Urinary bladder (tissue), 4 donors: ENCODE measurements around the gene IFI44. TPM values are rescaled to one million over a fixed set of nuclear protein-coding genes. Genes with fewer than 3 reads are reported as not detected.

Experiments used
- DNase-seq: peaks from one replicate; pipeline ENCODE4 v3.0.0-alpha.2; 2015; ENCODE audit errors: extremely low spot score
- H3K27ac ChIP-seq: one replicate; pipeline ENCODE4 v1.5.1; 2013; ENCODE audit warnings: low read depth, mild to moderate bottlenecking, moderate library complexity
- H3K36me3 ChIP-seq: one replicate; pipeline ENCODE4 v1.6.1; 2013; ENCODE audit warnings: mild to moderate bottlenecking, moderate library complexity; ENCODE audit not compliant: insufficient read depth
- H3K4me1 ChIP-seq: one replicate; pipeline ENCODE4 v1.6.1; 2013; ENCODE audit warnings: mild to moderate bottlenecking, moderate library complexity; ENCODE audit not compliant: insufficient read depth
- H3K4me3 ChIP-seq: one replicate; pipeline ENCODE4 v1.5.1; 2013; ENCODE audit warnings: low read depth, low read length
- WGBS: extraction: QIAGEN DNeasy Blood & Tissue Kit; methylation state at CpG from one replicate; pipeline ENCODE4 v1.1.7; 2013; 5-methylcytosine and 5-hydroxymethylcytosine counted together
- polyA plus RNA-seq: library from polyadenylated mRNA; stranded (reverse); fragments of 200-250 nt; gene quantifications from one replicate; pipeline ENCODE4 v1.2.3, GENCODE V29; 2013
- total RNA-seq: library from RNA; depleted of rRNA; stranded (reverse); fragments of >200 nt; gene quantifications from one replicate; pipeline ENCODE4 v1.2.3, GENCODE V29; 2014
- donor health status: healthy with polysubstance abuse.
- donor health status: healthy.

IFI44 gene
- total and polyA plus RNA-seq, 2 donors: 20.4 to 49.8 TPM

DNA sequence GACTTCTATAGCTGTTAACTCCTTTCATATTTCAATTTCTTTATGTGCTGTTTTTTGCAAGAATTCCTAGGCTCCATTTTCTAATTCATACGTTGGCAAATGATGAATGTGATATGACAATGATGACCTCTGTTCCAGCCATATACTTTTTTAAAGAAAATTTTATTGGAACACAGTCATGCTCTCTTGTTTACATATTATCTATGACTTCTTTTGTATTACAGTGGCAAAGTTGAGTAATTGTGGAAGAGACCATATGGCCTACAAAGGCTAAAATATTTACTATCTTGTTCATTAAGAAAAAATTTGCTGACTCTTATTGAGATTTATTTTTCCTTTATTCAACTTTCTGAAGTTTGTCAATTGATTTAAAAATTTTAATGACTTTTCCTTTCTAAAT, 22.3 kb upstream of the IFI44 start:
- no peaks in the 10 kb centered on the region for H3K36me3 ChIP-seq
- H3K27ac ChIP-seq: no peak overlapping the region
- no peak for DNase-seq
- WGBS: 80% methylated on average over 1 of the region's 1 CpG
- H3K4me1 ChIP-seq: no peaks in the 10 kb centered on the region
- no peak overlapping the region for H3K4me3 ChIP-seq

DNA sequence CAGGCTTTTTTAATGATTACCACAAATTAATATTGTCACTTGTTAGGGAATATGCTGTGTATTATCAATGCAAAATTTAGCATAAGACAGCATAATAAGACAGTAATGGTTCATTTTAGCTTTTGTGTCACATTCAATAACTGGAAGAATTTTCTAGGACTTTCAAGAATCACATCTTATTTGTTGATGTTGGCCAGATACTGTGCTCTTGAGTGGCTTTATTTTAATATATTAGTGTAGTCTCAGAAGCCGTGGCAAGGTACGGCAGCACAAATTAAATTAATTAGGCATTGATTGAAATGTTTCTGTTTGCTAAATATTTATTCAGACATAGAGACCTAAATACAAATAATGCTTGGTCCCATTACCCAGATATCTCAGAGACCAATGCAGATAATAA, 19.0 kb upstream of the IFI44 start:
- no peak overlapping the region for H3K4me3 ChIP-seq
- DNase-seq: no peak
- no peaks in the 10 kb centered on the region for H3K36me3 ChIP-seq
- H3K27ac ChIP-seq: no peak overlapping the region
- 94% methylated on average over 2 of the region's 2 CpGs for WGBS
- H3K4me1 ChIP-seq: no peaks in the 10 kb centered on the region

DNA sequence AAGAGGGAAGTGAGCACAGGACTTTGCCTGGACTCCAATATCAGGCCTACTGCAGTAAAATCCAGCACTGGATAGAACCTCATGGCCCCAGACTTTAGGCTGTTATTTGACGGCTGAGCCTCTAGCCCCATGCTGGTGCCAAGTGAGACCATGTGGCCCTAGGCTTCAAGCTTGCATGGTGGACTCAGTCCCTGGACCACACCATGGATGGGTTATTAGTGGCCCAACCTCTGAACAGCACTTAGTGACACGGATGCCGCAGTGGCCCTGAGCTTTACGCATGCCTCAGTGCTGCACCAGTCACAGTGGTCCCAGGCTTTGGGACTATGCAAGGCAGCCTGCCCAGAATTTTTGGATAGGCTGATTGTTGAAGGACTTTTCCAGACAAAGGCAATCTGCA, 16.4 kb upstream of the IFI44 start:
- 94% methylated on average over 4 of the region's 4 CpGs for WGBS
- no peaks in the 10 kb centered on the region for H3K36me3 ChIP-seq
- no peaks in the 10 kb centered on the region for H3K4me1 ChIP-seq
- no peak for DNase-seq
- no peak overlapping the region for H3K27ac ChIP-seq
- H3K4me3 ChIP-seq: no peak overlapping the region

DNA sequence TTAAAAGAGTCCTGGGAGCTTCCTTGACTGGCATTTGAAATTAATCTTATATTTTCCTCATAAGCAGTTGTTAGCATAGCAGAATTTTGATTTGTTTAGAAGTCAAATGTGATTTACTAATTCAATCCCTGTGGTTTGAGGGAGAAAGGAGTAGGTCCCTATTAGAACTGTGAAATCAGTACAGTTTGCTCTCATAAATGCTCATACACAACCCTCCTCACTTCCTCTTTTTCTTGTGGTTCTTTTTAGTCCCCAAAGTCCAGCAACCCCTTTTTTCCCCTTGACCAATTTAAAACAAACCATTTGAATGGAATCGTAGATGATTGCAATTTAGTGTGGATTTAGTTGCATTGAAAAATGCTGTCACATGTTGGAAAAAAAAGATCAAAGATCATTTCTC, 9.2 kb upstream of the IFI44 start:
- Histone ChIP-seq H3K27ac (no peak overlapping the region), H3K4me3 (no peak overlapping the region), H3K36me3 (no peaks in the 10 kb centered on the region), H3K4me1 (no peaks in the 10 kb centered on the region)
- 71% methylated on average over 1 of the region's 1 CpG for WGBS
- no peak for DNase-seq

DNA sequence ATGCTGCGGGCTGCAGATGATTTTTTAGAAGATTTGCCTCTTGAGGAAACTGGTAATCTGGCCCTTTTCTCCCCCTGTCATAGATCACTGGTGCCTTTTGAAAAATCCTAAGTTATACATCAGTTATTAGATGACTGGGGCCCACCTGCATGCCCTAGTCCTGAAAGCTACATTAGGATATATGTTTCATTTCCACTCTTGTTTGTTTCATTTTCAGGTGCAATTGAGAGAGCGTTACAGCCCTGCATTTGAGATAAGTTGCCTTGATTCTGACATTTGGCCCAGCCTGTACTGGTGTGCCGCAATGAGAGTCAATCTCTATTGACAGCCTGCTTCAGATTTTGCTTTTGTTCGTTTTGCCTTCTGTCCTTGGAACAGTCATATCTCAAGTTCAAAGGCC, 8.1 kb upstream of the IFI44 start:
- no peak for DNase-seq
- H3K4me3 ChIP-seq: no peak overlapping the region
- no peak overlapping the region for H3K27ac ChIP-seq
- no peaks in the 10 kb centered on the region for H3K36me3 ChIP-seq
- WGBS: 92% methylated on average over 4 of the region's 4 CpGs
- H3K4me1 ChIP-seq: no peaks in the 10 kb centered on the region

DNA sequence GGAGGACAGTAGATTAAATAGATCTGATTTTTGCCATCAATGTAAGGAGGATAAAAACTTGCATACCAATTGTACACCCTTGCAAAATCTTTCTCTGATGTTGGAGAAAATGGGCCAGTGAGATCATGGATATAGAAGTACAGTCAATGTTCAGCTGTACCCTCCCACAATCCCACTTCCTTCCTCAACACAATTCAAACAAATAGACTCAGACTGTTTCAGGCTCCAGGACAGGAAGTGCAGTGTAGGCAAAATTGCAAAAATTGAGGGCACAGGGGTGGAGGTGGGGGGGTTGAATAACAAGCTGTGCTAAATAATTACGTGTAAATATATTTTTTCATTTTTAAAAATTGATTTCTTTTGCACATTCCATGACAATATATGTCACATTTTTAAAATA, 3.9 kb upstream of the IFI44 start:
- WGBS: 69% methylated on average over 1 of the region's 1 CpG
- Histone ChIP-seq H3K27ac (no peak overlapping the region), H3K36me3 (no peaks in the 10 kb centered on the region), H3K4me1 (no peaks in the 10 kb centered on the region), H3K4me3 (no peak overlapping the region)
- DNase-seq: no peak

DNA sequence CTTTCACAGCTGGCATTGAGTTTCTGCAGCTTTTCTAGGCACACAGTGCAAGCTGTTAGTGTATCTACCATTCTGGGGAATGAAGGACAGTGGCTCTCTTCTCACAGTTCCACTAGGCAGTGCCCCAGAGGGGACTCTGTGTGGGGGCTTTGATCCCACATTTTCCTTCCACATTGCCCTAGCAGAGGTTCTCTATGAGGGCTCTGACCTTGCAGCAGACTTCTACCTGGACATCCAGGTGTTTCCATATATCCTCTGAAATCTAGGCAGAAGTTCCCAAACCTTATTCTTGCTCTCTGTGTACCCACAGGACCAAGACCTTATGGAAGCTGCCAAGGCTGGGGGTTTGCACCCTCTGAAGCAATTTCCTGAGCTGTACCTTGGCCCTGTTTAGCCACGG, 2.4 kb upstream of the IFI44 start:
- H3K36me3 ChIP-seq: no peaks in the 10 kb centered on the region
- DNase-seq: no peak
- 100% methylated on average over 1 of the region's 1 CpG for WGBS
- H3K4me1 ChIP-seq: no peaks in the 10 kb centered on the region
- H3K27ac ChIP-seq: no peak overlapping the region
- H3K4me3 ChIP-seq: no peak overlapping the region

DNA sequence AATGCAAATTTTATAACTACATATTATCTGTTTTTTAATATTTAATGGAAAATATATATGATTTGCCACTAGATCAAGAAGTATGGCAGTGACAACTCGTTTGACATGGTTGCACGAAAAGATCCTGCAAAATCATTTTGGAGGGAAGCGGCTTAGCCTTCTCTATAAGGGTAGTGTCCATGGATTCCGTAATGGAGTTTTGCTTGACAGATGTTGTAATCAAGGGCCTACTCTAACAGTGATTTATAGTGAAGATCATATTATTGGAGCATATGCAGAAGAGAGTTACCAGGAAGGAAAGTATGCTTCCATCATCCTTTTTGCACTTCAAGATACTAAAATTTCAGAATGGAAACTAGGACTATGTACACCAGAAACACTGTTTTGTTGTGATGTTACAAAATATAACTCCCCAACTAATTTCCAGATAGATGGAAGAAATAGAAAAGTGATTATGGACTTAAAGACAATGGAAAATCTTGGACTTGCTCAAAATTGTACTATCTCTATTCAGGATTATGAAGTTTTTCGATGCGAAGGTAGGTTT, 556 bp downstream of the IFI44 start:
- 65% methylated on average over 6 of the region's 6 CpGs for WGBS
- DNase-seq: no peak
- no peaks in the 10 kb centered on the region for H3K4me1 ChIP-seq
- H3K4me3 ChIP-seq: peak overlapping the region; percentile 23
- H3K36me3 ChIP-seq: no peaks in the 10 kb centered on the region
- no peak overlapping the region for H3K27ac ChIP-seq

DNA sequence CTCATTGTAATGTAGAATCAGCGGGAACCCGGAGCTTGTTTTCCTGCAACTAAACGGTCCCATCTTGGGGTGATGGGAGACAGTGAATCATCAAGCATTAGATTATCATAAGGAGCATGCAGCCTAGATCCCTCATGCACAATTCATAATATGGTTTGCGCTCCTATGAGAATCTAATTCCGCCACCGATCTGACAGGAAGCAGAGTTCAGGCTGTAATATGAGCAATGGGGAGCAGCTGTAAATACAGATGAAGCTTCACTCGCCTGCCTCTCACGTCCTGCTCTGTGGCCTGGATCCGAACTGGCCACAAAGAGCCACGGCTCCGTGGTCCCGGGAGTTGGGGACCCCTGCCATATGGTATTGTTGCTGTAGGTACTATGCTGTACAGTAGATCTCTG, 1.6 kb downstream of the IFI44 start:
- Histone ChIP-seq H3K4me1 (no peaks in the 10 kb centered on the region), H3K27ac (no peak overlapping the region), H3K36me3 (peaks cover 5% of the 10 kb centered on the region), H3K4me3 (peak overlapping the region; percentile 29)
- 70% methylated on average over 12 of the region's 12 CpGs for WGBS
- no peak for DNase-seq

DNA sequence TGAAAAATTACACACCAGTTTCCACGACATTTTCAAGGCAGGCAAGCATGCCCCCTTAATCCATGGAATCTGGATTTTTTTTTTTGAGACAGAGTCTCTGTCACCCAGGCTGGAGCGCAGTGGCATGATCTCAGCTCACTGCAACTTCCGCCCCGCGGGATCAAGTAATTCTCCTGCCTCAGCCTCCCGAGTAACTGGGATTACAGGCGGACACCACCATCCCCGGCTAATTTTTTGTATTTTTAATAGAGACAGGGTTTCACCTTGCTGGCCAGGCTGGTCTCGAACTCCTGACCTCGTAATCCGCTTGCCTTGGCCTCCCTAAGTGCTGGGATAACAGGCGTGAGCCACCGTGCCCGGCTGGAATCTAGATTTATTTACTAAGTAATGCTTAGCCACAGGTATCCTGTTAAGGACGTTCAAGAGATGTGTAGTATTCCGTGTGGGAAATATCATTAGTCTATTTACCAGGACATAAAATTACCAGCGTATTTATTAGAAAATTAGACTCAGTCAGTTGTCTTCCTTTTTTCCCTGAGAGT, 2.5 kb downstream of the IFI44 start:
- Histone ChIP-seq H3K36me3 (peaks cover 5% of the 10 kb centered on the region), H3K27ac (no peak overlapping the region), H3K4me1 (no peaks in the 10 kb centered on the region), H3K4me3 (no peak overlapping the region)
- WGBS: 90% methylated on average over 17 of the region's 17 CpGs
- DNase-seq: no peak

DNA sequence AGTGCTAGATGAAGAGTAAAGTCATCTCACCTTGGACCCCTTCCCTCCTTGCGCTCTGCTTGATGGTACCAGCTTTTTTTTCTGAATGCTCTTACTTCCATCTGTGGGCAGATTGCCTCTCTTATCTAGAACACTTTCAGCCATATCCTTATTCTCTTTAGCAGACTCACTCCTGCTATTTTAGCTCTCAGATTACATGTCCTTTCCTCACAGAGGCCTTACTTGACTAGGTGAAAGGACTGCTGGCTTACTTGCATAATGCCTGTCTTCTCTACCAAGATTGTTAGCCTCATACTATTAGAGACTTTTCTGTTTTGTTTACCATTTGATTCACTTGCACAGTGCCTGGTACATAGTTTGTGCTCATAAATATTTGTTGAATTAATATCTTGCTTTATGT, 9.3 kb downstream of the IFI44 start:
- Histone ChIP-seq H3K4me1 (no peaks in the 10 kb centered on the region), H3K4me3 (no peak overlapping the region), H3K36me3 (peaks cover 6% of the 10 kb centered on the region), H3K27ac (no peak overlapping the region)
- no peak for DNase-seq
- WGBS: 93% methylated on average over 1 of the region's 1 CpG

DNA sequence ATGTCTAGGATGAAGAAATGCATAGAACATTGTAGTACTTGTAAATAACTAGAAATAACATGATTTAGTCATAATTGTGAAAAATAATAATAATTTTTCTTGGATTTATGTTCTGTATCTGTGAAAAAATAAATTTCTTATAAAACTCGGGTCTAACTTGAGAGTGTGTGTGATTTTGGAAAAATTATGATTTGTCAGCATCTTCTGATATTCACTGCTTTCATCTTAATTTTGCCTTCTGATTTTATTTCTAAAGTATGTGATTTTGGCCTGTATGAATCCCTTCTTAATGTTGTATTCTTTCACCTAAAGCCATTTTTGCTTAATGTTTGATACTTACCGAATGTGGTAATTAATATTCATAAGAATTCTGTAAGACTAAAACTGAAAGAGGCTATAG, 14.3 kb downstream of the IFI44 start:
- WGBS: 91% methylated on average over 2 of the region's 2 CpGs
- H3K36me3 ChIP-seq: peaks cover 2% of the 10 kb centered on the region
- no peak overlapping the region for H3K27ac ChIP-seq
- H3K4me3 ChIP-seq: no peak overlapping the region
- DNase-seq: no peak
- H3K4me1 ChIP-seq: no peaks in the 10 kb centered on the region

DNA sequence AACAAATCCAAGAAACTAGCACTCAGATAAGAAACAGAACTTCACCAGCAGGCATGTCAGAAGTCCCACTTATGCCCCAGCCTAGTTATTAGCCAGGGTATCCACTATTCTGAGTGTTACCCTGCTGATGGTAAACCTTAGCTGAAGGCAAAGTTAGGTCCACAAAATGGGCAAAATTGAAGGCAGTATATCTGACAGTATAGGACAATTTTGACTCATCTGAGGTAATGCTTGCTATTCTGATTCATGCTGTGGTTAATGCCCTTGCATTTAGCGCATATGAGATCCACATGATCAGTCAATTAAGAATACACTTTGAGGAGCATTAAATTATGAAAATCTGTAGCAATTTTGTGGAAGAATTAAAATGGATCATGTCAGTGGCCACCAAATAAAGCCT, 15.1 kb downstream of the IFI44 start:
- Histone ChIP-seq H3K36me3 (peaks cover 2% of the 10 kb centered on the region), H3K4me3 (no peak overlapping the region), H3K4me1 (no peaks in the 10 kb centered on the region), H3K27ac (no peak overlapping the region)
- WGBS: 95% methylated on average over 1 of the region's 1 CpG
- DNase-seq: no peak

DNA sequence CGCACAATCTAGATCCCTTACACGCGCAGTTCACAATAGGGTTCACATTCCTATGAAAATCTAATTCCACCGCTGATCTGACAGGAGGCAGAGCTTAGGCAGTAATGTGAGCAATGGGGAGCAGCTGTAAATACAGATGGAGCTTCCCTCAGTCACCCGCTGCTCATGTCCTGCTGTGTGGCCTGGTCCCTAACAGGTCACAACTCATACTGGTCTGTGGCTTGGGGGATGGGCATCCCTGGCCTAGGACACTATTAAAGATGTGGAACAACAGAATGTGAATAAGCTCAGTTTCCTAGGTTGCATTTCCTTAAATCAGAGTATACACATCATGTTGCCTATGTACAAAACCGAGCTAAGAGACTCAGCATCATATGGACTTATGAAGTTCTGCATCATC, 16.2 kb downstream of the IFI44 start:
- DNase-seq: no peak
- Histone ChIP-seq H3K4me1 (no peaks in the 10 kb centered on the region), H3K27ac (no peak overlapping the region), H3K36me3 (peaks cover 2% of the 10 kb centered on the region), H3K4me3 (no peak overlapping the region)
- WGBS: 95% methylated on average over 6 of the region's 6 CpGs

DNA sequence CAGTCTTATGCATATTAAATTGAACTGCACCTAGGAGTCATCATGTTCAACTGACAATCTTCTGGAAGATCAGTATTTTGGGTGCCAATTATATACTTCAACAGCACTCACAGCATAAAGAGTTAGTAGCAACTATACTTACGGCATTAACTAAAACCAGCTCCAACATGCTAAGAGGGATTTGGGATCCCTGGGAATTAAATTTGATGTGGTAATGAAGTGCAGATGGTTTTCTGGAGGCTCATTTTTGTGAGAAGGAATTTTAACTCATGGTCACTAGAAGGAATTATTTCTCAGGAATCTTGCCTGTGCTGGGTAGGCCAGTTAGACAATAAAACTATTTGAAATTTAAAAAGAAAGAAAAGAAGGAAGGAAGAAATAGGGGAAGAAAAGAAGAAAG, 18.3 kb downstream of the IFI44 start:
- no peak overlapping the region for H3K4me3 ChIP-seq
- H3K4me1 ChIP-seq: no peaks in the 10 kb centered on the region
- no peak overlapping the region for H3K27ac ChIP-seq
- no peaks in the 10 kb centered on the region for H3K36me3 ChIP-seq
- 89% methylated on average over 1 of the region's 1 CpG for whole genome bisulfite sequencing
- no peak for DNase-seq
